Activated effector memory CD4-positive, alpha-beta T cell treated with anti-CD3 and anti-CD28 coated beads, Interleukin-2, amount 50 U/mL, for 16 hours (primary cell): ENCODE results near the gene PLAU.
A peak's percentile ranks its signal among the peaks of the same experiment; 100 is the strongest.
"Not testable (repeated sequence)": the region's sequence is repeated elsewhere in the genome, so short reads cannot be mapped to it uniquely, and the experiment has no call there.

Experiments
- DNase-seq: peaks from one replicate; pipeline ENCODE4 v3.0.0-alpha.2; 2020

Gene PLAU

DNA sequence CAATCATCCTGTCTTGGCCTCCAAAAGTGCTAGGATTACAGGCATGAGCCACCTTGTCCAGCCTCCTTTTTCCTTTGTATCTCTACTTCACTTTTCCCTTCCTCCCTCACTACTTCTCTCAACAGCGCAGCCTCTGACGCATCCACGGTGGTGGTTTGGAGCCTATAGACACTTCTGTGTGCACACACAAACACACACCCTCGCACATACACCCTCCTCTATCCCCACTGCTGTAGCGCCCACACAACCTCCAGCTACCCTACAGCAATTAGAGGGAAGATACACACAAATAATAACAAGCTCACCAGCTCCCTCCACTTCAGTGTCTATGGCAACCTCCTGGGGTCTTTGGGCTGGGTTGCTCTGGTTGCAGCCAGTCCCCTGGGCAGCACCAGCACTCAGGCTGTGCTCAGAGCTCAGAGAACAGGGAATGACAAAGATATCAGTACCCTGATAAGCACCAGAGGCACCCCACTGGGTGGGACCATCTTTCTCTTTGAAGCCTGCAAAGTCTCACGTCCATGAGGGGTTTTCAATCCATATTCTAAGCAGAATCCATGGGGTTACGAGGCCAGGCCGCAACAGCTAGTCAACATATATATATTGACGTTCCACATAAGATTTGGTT is 33.3 kb upstream of the PLAU start:
- no peak for DNase-seq

DNA sequence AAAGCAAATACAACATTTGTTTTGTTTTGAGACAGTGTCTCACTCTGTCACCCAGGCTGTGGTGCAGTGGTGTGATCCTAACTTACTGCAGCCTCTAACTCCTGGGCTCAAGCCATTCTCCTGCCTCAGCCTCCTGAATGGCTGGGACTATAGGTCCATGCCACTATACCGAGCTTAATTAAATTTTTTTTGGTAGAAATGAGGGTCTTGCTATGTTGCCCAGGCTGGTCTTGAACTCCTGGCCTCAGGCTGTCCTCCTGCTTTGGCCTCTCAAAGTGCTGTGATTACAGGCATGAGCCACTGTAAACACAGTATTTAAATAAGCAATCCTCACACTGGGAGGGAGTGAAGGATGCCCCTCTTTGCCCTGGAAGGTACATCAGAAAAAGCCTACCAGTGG is 32.6 kb upstream of the PLAU start:
- DNase-seq: no peak

DNA sequence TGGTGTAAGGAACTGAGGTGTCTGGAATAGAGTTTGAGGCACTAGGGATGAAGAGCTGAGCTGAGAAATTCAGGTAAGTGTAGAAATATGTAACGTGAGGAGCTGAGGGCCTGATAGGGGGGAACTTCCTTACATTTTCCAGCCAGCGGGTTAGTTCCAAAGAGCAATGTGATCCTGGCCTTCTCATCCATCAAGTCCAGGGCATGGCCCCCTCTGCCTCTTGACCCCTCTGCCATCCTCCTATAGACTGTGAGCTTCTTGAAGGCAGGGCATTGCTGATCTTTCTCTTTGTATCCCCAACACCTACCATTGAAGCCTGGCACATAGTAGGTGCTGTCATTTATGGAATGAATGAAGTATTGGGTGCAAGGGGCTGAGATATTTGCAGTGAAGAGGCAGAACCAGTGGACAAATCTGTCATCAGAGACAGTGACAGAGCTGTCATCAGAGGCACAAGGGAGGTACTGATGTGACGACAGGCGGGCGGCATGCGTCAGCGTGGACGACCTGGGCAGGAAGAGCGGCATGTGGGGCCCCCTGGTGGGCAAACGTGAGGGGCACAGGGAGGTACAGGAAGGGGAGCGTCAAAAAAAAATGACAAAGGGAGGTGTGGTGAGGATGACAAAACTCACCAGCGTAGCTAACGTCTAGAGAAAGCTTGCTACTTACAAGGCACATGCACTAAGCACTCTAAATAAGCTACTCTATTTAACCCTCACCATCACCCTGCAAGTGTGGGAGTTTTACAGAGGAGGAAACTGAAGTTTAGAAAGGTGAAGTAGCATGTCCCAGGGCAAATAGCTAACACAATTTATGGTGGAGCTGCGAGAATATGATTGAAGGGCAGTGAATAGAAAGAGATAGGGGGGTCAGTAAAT is 31.4 kb upstream of the PLAU start:
- DNase-seq: peak; percentile 96

DNA sequence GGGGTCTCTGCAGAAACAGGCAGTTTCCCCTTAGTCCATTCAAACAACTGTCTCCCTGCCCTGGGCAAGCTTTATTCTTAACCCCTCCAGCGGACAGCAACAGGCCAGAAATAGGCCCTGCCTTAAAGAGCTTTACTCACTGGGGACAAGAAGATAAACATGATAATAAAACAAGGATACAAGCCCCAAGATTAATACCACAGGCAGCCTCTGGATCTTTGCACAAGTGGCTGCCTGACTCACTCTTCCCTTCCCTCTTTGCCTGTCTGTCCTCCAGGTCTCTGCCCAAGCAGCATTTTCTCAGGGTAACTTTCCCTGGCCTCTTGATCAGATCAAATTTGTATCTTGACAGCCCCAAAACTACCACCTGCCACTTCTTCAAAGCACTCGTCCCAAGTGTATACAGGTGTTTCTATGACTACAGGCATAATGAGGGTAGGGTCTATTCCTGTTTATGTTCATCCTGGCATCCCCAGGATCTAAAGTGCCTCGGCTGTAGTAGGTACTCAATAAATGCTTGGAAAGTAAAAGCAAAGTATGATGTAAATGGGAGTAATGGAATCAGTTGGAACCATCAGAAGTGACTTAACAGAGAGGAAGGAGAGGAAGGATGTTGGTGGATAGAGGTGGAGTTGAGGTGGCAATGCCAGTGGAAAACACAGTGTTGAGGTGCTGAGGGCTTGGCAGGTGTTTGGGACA is 29.6 kb upstream of the PLAU start:
- no peak for DNase-seq

DNA sequence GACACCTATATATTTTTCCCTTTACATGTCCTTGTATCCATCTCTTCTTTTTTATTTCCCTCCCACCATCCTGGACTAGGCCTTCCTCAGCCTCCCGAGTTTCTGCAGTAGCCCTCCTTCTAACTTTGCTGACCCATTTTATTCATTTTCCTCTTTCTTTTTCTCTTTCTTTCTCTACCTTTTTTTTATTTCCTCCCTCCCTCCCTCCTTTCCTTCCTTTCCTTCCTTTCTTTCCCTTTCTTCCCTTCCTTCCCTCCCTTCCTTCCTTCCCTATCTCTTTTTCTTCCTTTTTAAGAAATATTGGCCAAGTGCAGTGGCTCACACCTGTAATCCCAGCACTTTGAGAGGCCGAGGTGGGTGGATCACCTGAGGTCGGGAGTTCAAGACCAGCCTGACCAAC is 26.9 kb upstream of the PLAU start:
- DNase-seq: no peak

DNA sequence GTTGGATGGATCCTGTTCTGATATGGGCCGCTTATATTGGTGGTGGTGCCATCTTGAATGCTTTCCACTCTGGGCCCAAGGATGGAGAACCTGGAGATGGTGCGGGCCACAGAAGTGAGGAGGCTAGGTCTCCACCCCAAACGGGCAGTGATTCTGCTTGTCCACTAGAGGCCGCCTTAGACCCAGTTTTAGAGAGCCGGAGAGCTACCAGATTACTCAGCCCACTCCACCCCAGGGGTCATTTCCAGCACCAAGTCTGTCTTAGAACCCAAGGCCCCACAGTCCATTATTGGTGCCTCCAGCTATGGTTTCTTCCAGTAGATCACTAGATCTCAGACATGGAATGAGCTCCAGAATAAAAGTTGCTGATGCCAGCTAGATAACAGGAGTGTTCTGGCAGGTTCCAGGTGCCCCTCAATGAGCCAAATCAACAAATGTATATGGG is 24.8 kb upstream of the PLAU start:
- DNase-seq: peak; percentile 86

DNA sequence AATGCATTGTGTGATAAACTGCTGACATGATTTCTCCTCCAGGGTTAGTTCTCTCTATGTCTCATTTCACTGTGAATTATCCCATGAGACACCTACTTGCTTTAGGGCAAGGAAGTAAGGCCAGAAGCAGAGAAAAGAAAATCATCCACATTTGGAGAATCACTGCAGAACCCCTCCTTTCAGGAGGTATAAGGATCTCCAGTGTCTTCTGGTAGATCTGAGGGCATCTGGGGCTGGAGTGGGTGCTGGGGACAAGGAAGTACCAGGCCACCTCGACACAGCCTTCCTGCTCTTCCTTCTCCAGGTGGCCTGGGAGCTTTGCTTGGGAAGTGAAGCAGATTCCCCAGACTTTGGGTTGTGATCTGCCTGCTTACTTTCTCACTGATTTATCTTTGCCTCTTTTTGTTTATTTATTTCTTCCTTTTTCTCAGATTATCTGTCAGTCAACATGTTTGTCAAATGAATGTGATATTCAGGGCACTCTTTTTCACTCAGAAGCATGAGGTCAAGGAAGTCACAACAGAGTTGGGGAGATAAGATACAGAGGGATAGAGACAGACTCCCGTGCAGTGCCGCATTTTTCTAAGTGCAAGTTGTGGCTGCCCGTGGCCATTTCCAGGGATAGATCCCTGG is 24.2 kb upstream of the PLAU start:
- DNase-seq: no peak

DNA sequence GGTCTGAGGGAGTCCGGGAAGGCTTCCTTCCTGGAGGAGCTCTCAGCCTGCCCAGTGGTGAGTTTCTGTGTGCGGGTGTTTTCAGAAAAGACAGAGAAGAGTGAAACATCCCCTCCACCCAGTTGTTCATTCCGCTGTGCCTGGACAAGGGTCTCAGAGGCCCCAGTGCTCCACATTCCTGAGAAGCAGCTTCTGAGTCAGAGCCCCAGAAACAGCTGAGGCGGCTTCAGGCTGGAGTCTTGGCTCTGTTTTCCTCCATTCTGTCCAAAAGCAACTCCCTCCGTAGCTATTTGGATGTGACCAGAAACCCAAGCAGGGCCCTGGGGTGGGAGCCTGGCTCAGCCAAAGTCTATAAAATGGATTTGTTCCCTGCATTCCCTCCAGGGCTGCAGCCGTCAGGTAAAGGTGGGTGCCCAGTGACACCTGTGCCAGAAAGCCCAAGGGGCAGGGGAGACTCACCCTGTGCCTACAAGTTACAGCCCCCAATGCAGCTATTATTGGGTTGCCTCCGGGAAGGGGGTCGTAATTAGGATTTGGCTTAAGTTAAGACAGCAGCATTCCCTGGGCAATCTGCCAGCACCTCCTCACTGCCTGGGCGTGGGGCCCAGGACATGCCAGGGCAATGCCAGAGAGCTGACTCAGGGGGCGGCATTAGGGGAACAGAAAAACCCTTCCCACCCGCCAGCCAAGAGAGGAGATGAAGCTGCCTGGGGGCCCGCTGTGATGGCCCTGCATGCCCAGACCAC is 23.5 kb upstream of the PLAU start:
- no peak for DNase-seq

DNA sequence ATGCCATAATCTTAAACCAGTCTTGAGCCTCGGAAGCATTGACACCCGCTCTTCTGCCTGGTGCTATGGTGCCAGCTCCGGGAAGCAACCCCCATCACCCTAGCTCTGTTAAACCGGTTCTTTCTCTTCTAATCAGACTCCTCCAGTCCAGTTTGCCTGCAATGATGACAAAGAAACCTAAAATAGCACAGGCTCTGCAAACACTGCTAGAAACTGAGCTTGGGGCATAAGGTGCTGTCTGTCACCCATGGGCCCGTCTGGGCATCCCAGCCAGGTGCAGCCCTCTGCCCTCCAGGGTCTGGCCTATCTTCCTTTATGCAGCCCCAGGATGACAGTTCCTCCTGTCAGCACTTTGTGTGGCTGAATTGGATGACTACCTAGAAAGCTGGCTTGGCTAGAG is 22.4 kb upstream of the PLAU start:
- DNase-seq: no peak

DNA sequence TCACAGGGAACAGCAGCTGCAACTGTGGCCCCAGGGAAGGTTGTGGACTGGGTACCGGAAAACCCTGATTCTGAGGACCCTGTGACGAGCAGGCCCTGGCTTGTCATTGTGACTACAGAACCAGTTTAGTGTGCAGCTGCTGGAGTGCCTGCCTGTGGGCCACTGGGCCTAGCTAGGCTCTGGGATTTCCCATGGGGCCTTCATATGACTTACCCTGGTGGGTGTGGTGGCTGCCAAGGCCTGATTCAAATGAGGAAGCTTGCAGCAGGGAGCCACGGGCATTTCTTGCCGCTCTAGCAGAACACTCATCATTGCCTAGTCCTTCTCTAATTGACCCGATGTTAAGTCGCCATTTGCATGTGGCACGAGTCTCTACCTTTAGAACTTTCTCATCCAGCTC is 21.9 kb upstream of the PLAU start:
- peak; percentile 72 for DNase-seq

DNA sequence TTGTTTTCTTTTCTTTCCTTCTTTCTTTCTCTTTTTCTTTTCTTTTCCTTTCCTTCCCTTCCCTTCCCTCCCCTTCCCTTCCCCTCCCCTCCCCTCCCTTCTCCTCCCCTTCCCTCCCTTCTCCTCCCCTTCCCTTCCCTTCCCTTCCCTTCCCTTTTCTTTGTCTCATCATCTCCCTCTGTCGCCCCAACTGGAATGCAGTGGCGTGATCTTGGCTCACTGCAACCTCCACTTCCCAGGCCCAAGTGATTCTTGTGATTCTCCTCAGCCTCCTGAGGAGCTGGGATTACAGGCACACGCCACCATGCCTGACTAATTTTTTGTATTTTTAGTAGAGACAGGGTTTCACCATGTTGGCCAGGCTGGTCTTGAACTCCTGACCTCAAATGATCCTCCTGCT is 21.5 kb upstream of the PLAU start:
- not testable (repeated sequence) for DNase-seq

DNA sequence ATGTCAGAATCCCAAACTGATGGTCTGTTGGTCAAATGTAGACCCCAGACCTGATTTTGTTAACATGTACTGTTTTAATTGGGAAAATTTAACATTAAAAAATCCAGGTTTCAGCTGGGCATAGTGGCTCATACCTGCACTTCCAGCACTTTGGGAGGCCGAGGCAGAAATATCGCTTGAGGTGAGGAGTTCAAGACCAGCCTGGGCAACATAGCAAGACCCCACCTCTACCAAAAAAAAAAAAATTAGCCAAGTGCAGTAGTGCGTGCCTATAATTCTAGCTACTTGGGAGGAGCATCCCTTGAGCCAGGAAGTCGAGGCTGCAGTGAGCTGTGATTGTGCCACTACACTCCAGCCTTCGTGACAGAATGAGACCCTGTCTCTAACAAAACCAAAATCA is 20.7 kb upstream of the PLAU start:
- DNase-seq: no peak

DNA sequence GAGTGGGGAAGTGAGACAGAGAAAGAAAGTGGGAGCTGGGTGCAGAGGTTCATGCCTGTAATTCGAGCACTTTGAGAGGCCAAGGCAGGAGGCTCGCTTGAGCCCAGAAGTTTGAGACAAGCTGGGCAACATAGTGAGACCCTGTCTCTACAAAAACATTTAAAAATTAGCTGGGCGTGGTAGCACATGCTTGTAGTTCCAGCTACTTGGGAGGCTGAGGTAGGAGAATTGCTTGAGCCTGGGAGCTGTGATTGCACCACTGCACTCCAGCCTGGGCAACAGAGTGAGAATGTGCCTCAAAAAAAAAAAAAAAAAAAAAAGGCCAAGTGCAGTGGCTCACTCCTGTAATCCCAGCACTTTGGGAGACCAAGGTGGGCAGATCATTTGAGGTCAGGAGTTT is 20.1 kb upstream of the PLAU start:
- not testable (repeated sequence) for DNase-seq

DNA sequence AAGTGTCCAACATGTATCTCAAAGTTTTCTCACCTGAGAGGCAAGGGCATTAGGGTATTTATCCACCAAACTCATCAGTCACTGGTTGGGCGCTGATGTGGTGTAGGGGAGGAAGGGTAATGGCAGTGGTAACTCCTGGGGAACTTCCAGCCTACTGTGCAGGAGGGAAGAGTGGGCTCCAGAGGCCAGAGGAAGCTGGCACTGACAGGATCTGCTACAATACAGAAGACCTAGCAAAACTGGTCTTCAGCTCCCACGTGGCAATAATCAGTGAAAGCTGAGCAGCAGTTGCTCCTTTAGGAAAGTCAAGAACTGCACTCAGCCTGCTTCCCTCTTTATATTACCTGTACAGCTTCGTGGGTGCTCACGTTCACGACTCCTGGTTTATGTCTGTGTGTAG is 19.4 kb upstream of the PLAU start:
- DNase-seq: no peak

DNA sequence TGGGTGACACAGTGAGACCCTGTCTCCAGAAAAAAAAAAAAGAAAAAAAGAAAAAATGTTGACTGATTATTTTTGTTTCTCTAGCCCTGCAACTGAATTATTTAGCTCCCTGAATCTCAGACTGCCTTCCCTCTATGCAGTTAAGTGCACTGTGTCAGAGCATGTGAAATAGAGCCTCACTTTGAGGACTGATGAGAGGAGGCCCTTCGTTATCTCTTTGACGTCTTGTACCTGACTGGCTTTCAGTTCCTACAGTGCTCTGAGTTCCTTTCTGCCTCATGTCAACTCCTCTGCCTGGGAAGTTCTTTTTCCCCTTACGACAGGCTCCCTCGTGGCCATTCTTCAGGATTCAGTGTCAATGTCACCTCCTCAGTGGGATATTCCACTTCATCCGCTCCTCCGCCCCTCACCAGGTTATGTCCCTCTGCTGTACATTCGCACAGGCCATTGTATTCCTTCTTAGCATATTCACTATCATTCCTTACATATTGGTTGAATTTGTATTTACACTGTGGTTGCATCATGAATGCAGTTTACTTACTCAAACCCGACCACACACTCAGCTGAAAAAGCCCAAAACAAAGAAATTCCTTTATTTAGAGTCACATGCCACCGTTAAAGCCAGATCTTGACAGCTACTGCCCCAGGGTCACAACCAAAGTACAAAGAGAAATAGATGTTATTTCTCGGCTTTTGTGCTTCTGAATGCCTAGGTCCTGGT is 18.5 kb upstream of the PLAU start:
- DNase-seq: no peak

DNA sequence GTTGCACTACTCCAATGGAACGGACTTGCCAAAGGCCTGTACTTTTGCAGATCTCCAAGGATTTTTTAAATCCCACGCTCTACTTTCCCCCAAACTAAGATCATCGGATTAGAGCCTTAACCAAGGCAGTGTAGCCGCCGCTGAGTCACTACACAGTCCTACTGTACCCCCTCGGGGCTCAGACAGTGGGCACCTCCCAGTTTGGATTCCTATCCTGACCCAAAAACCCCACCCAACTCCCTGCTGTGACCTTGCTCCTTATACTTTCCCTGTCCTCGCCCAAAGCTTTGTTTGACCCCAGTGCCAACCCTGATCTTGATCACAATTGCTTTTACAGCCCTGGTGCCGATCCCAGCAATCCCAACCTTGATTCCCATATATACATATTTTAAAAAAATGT is 17.5 kb upstream of the PLAU start:
- DNase-seq: no peak

DNA sequence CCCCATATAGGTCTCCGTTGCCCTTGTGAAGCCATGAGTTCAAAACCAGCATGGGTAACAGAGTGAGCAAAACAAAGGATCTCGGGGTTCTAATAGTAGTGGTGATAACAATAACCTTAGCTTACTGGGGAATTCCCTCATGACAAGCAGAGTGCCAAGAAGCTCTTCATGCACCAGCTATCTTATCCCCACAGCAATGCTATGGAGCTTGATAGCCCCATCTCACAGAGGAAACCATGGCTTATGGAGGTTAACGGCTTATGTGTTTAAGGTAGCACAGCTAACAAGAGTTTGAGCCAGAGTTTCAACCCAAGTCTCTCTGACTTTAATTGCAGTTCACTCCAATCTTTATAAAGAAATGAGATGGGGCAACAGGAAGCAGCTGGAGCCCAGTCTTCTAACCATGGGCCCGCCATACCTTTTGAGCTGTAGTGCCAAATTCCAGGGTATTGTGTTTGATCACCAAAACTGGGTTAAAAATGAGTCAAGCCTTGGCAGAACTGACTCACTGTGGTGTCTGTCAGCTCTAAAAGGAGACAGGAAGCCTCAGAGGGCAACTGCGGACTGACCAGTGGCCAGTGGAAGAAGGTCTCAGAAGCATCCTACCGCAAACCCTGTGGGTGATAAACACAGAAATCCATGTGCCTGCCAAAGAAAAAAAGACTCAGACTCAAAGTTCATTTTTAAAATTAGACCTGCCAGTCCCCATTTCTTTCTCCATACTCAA is 16.5 kb upstream of the PLAU start:
- no peak for DNase-seq

DNA sequence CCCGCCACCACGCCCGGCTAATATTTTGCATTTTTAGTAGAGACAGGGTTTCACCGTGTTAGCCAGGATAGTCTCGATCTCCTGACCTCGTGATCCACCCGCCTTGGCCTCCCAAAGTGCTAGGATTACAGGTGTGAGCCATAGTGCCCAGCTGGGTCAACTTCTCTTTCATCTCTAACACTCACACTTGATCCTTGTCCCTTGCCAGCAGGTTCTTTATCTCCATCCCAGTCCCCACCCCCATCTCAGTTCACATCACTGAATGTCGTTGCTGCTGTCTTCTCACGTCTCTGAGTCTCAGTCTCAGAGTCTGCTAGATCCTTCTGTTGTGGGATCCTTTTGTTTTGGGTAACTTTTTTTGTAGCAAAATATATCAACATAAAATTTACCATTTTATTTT is 15.6 kb upstream of the PLAU start:
- not testable (repeated sequence) for DNase-seq

DNA sequence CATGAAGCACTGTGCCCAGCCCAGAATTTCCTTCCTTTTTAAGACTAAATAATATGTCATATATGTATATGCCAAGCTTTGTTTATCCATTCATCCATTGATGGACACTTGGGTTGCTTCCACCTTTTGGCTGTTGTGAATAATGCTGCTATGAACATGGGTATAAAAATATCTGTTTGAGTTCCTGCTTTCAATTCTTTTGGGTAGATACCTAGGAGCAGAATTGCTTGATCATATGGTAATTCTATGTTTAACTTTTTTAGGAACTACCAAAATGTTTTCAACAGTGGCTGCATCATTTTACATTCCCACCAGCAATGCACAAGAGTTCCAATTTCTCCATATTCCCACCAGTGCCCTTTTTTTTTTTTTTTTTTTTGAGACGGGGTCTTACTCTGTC is 13.2 kb upstream of the PLAU start:
- DNase-seq: no peak

DNA sequence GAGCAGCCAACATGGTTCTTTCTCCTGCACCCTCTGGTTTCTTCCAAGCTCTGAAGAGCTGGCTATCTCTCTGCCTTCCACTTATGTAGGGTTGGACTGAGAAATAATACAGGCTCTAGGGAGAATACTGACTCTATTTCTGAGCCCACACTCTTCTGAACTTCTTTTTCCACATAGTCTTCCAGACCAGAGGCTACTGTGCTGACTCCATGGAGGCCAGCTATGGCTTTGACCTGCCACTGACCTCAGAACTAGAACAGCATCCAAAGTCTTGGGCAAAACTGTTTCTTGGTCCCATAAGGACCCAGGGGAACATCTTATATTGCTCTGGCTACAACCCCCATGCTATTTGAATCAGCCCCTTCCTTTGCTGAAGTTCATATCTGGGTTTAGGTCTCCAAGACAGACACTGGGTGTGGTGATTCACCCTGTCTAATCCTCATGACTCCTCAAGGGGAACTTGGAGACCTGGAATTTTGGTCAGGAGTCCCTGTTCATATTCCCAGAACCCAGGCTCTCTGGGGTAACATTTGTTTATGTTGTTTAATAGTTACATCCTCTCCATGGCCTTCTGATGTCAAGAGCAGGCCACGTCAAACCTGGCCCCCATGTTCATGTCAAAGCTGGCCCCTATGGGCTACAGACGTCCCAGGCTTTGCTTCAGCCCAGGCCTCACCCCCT is 12.1 kb upstream of the PLAU start:
- DNase-seq: no peak

DNA sequence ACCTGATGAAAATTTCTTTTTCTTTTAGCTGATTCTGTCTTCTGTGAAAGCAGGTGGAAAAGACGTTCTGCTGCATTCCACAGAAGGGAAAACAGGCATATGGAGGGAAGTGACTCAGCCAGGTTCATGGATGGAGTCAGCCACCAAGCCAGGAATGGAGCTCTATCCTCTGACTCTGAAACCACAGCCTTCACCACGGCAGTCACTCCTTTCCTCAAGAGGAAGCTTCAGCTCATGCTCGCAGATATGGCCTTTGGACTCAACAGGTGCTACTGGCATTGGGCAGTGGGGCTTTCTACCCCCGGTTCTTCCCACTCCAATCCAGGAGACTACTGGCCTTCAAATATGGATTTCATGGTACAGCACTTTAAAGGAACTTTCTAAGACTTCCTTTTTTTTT is 11.5 kb upstream of the PLAU start:
- no peak for DNase-seq
